GM12875 (cell line): ENCODE results near the gene PTP4A2.

Experiments used
- H3K4me3 ChIP-seq: one replicate; pipeline ENCODE4 v1.5.1; 2011; ENCODE audit warnings: low read depth, low read length, control low read depth
- TF ChIP-seq, protein P1 (sequence below): IDR thresholded peaks from 2 replicates; pipeline ENCODE4 v1.5.1; 2011; ENCODE audit warnings: low read depth, mild to moderate bottlenecking, control low read depth, inconsistent platforms, low read length, moderate library complexity, borderline replicate concordance; ENCODE audit not compliant: insufficient read depth

Gene PTP4A2

DNA sequence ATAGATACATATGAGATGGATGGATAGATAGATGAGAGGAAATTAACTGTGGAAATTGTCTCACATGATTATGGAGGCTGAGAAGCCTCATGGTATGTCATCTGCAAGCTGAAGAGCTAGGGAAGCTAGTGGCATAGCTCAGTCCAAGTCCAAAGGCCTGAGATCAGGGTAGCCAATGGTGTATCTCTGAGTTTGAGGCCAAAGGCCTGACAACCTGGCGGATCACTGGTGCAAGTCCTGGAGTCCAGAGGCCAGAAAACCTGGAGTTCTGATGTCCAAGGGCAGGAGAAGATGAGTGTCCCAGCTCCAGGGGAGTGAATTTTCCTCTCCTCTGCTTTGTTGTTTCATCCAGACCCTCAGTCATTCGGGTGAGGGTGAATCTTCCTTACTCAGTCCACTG is 78.4 kb downstream of the PTP4A2 start:
- TF ChIP-seq, protein P1, sequence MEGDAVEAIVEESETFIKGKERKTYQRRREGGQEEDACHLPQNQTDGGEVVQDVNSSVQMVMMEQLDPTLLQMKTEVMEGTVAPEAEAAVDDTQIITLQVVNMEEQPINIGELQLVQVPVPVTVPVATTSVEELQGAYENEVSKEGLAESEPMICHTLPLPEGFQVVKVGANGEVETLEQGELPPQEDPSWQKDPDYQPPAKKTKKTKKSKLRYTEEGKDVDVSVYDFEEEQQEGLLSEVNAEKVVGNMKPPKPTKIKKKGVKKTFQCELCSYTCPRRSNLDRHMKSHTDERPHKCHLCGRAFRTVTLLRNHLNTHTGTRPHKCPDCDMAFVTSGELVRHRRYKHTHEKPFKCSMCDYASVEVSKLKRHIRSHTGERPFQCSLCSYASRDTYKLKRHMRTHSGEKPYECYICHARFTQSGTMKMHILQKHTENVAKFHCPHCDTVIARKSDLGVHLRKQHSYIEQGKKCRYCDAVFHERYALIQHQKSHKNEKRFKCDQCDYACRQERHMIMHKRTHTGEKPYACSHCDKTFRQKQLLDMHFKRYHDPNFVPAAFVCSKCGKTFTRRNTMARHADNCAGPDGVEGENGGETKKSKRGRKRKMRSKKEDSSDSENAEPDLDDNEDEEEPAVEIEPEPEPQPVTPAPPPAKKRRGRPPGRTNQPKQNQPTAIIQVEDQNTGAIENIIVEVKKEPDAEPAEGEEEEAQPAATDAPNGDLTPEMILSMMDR, result no peak
- no peak overlapping the region for H3K4me3 ChIP-seq

DNA sequence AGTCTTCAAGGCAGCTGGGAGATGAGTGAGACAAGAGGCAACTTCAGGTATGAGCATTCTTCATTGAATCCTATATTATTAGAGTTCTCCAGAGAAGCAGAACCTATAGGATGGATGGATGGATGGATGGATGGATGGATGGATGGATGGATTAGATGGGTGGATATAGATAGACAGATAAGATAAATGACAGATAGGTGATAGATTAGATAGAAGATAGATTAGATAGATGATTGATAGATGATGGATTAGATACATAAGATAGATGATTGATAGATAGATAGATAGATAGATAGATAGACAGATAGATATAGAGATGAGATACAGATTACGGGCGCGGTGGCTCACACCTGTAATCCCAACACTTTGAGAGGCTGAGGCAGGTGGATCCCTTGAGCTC is 79.1 kb downstream of the PTP4A2 start:
- H3K4me3 ChIP-seq, result no peak overlapping the region
- TF ChIP-seq, protein P1, result no peak

DNA sequence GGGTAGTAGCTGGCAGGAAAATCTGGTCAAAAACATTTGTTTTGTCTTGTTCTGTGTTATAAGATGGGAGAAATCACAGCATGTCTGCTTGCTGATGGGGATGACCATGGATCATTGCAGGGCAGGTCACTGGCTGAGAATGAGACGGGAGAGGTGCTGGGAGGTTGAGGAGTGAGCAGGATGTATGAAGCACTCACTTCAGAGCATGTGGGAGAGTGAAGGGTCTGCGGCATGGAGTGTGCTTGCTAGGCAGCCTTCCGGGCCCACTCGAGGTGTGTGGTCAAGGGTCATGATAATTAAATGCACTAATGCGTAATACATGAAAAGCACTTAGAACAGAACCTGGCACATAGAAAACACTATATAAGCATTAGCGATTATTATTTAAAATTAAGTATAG is 80.3 kb downstream of the PTP4A2 start:
- no peak overlapping the region for H3K4me3 ChIP-seq

More for the DNA sequence above, 80.3 kb downstream of the PTP4A2 start:
- TF ChIP-seq, protein P1, result no peak
